CD4-positive, alpha-beta T cell treated with Interleukin-6 for 4 hours (primary cell): ENCODE measurements around the gene P4HA1.

ENCODE experiments used
- DNase-seq: peaks from one replicate; pipeline ENCODE4 v3.0.0-alpha.2; 2020; ENCODE audit warnings: mixed read lengths

Gene P4HA1

GRCh38 chr10:72976886-72977285, 119.8 kb downstream of the P4HA1 start:
- DNase-seq: no peak
